Femur (tissue), 1 donor: ENCODE results near the gene NKTR.
A peak's percentile ranks its signal among the peaks of the same experiment; 100 is the strongest.
"Not testable (repeated sequence)": the region's sequence is repeated elsewhere in the genome, so short reads cannot be mapped to it uniquely, and the experiment has no call there.

Experiments used
- DNase-seq: peaks from one replicate; pipeline ENCODE4 v3.0.0-alpha.2; 2017

NKTR gene

GRCh38 chr3:42597098-42597497, 3.4 kb upstream of the NKTR start:
- not testable (repeated sequence) for DNase-seq

GRCh38 chr3:42600958-42601675, 631 bp downstream of the NKTR start:
- DNase-seq, result peak; percentile 78

GRCh38 chr3:42601896-42602581, 1.6 kb downstream of the NKTR start:
- no peak for DNase-seq

- DNase-seq, result no peak
Measured at GRCh38 chr3:42602961-42603360, 2.5 kb downstream of the NKTR start.

GRCh38 chr3:42605546-42606173, 5.2 kb downstream of the NKTR start:
- no peak for DNase-seq

GRCh38 chr3:42608581-42608980, 8.1 kb downstream of the NKTR start:
- DNase-seq, result no peak

GRCh38 chr3:42610976-42611375, 10.5 kb downstream of the NKTR start:
- no peak for DNase-seq

GRCh38 chr3:42612217-42612616, 11.7 kb downstream of the NKTR start:
- no peak for DNase-seq

GRCh38 chr3:42612928-42613327, 12.4 kb downstream of the NKTR start:
- DNase-seq, result no peak

- DNase-seq, result no peak
Measured at GRCh38 chr3:42613462-42613861, 13.0 kb downstream of the NKTR start.

- no peak for DNase-seq
Measured at GRCh38 chr3:42631620-42632019, 31.1 kb downstream of the NKTR start.

GRCh38 chr3:42632146-42632545, 31.7 kb downstream of the NKTR start:
- no peak for DNase-seq

GRCh38 chr3:42633544-42633943, 33.1 kb downstream of the NKTR start:
- no peak for DNase-seq

- no peak for DNase-seq
Measured at GRCh38 chr3:42635111-42635510, 34.6 kb downstream of the NKTR start.

GRCh38 chr3:42637001-42637400, 36.5 kb downstream of the NKTR start:
- no peak for DNase-seq

GRCh38 chr3:42638339-42638842, 37.9 kb downstream of the NKTR start:
- no peak for DNase-seq

GRCh38 chr3:42639192-42639591, 38.7 kb downstream of the NKTR start:
- no peak for DNase-seq

- DNase-seq, result no peak
Measured at GRCh38 chr3:42640129-42640528, 39.6 kb downstream of the NKTR start.

- DNase-seq, result no peak
Measured at GRCh38 chr3:42640771-42641370, 40.4 kb downstream of the NKTR start.

- no peak for DNase-seq
Measured at GRCh38 chr3:42647821-42648459, 47.5 kb downstream of the NKTR start.

- DNase-seq, result no peak
Measured at GRCh38 chr3:42649006-42649405, 48.5 kb downstream of the NKTR start.

GRCh38 chr3:42649783-42650182, 49.3 kb downstream of the NKTR start:
- DNase-seq, result no peak
